ENCODE measurements around the gene CCDC12.

CCDC12 gene

DNA sequence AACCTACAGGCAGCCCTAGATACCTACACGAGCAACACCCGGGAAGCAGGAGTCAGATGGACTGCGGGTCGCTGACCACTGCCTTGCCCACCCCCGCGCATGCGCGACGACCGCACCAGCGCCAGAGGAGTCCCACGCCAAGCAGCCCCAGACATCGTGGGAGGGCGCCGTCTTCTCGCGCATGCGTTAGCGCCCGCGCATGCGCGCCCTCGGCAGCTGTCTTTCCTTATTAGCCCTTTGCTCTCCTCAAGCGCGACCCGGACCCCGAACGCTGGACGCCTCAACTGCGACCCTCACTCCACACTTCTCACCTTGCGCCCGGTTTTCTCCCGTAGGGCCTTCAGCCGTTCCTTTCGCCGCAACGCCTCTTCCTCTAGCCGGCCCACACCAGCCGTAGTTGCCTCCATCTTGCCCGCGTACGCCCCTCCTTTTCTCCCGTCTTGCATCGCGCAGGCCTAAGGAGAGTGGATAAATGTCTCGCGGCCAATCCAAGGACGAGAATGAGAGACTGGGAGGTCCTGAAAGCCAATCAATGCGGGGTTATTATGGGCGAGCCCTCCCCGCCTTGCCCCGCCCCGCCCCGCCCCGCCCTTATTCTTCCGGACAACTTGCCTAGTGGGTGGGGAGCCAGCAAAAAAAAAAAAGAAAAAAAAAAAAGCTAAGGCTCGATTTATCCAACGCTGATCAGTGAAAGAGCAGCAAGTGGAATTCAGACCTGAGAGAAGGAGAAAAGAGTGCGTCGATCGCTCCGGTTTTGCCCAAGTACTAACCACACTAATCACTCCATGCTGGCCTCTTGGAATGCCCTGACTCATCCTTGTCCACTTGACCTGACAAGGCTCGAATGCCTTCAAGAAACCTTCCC, at the start of gene CCDC12:
Gene CCDC12 (minus strand): TSS at position 420 of the 865 bp plus-strand sequence. CDS start 13 bp downstream, at position 407.
- DNase-seq: peak; percentile 86

DNA sequence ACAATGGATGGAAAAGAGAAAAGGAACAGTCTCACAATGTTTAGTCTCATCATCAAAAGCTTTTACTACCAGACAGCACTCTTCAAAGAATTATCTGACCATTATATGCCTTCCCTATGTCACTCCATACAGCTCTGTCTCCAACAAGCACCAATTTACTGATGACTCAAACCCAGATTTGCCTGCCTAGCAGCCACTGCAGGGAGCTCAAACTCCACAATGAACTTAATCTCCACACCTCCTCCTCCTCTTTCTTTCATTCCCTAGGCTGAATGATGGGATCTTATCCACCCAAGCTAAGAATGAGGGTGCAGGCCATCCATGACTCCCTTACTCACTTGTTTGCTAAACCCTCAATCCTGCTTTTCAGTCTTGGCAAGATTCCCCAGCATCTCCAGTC, 48.4 kb upstream of the CCDC12 start:
- DNase-seq: no peak

DNA sequence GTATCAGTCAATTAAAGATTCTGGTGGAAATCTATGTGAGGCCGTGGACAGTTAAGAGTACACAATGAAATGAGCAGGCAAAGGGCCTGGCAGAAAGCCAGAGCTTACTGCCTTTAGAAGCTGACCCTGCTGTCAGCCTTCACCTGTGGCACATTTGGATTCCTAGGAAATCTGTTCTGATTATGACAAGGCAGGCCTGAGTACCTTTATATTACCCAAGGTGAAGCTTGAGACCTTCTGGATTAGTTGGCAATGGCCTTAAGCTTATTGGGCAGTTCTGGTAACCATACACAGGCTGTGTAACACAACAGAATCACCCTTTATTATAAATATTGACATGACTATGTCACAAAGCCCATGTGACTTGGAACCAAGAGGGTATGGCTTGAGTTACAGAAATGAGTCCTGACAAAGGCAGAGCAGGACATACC, 46.1 kb upstream of the CCDC12 start:
- DNase-seq: no peak

DNA sequence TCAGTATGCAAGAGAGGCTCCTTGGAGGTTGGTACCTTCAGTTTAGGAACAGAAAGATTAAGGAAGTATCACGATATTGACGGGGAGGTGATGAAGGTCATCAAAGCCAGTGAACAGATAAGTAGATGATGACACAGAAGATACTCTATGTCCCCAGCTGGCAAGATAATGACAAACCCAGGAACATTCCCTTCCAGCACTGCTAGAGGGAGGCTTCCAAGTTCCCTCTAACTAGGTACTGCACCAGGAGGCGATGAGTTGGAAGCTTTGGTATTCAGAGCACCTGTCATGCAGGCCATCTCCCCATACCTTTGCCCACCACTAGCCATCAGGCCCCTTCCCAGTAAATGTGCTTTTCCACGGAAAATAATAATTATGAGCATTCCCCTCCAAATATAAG, 43.8 kb upstream of the CCDC12 start:
- DNase-seq: no peak

DNA sequence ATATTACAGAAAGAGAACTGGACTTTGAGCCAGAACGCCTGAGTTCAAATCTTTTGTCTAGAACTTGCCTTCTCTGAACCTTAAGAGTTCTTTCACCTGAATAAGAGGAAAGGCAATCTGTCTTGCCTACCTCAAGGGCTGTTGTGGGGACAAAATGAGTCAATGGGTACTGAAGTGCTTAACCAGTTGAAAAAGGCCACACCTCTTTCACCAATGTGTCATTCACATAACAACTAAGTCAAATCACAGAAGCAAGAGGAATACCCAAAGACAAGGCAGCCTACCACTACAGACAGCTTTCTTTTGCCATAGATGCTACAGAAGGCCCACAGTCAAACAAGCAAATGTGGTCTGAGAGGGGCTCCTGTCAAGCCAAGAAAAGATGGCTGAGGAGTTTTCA, 42.7 kb upstream of the CCDC12 start:
- DNase-seq: no peak

DNA sequence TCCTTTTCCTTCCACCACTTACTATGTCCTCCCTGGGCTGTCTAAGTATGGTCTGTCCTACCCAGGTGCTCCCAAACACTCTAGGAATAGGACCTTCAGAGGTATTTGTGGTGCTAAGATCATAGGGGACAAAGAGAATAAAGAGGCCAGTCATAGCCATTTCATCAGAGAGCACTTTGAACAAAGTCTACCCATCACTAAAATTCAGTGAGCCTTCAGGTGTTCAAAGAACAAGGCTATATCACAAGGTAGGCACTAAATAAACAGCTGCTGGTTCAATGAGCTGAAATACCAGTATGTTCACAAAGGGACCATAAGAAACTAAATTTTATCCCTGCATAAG, 41.7 kb upstream of the CCDC12 start:
- no peak for DNase-seq

DNA sequence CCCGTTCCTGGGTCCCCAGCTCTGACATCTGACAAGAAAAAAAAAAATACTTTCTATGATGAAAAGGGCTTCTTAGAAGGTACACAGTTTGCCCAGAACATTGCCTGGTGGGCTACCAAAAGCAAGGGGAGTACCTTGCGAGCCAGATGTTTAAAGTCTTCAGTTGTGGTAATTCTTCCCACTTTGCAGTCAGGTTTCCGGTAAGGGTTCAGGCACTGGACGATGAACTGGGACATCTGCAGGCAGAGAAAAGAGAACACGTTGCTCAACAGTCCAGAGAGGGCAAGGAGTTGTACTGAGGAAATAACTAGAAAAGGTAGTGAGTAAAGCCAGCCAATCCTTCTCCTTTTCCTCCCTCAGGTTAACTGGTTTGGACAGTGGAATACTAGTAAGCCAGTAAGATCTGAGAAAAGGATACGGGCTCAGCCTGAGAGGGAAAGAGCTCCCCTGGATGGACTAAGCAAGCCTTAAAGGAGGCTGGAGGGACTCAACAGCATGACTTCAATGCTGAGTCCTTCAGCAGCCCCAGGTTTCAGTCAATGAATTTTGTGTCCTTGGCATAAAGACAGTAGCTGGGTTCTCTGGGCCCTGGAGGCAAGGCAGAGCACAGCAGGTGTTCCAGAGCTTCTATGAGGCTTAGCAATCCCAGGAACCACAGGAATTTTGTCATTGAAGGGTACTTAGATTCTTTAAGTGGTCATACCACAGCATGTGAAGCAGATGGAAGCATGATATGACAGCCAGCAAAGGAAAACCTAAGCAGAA, 41.1 kb upstream of the CCDC12 start:
- DNase-seq: no peak

DNA sequence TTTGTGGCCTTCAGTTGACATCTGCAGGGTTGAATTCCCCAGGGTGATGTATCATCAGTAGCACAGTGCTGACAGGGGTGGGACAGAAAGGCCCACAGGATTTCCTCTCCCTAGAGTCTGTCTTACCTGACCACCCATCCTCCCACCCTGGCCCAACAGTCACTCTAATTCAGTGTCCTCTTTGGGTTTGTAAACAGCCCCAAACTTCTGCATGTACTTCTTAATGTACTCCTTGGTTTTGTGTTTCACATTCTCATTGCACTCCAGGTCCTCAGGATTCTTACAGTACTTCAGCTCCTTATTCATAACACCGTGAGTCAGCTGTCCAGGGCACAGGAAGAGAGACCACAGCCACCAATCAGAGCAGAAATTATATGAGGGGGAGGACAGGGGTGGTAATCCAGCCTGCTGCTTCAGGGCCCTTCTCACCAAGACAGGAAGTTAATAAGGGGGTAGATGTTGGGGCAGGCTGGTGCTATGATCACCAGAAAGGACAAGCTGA, 40.4 kb upstream of the CCDC12 start:
- peak; percentile 1 for DNase-seq

DNA sequence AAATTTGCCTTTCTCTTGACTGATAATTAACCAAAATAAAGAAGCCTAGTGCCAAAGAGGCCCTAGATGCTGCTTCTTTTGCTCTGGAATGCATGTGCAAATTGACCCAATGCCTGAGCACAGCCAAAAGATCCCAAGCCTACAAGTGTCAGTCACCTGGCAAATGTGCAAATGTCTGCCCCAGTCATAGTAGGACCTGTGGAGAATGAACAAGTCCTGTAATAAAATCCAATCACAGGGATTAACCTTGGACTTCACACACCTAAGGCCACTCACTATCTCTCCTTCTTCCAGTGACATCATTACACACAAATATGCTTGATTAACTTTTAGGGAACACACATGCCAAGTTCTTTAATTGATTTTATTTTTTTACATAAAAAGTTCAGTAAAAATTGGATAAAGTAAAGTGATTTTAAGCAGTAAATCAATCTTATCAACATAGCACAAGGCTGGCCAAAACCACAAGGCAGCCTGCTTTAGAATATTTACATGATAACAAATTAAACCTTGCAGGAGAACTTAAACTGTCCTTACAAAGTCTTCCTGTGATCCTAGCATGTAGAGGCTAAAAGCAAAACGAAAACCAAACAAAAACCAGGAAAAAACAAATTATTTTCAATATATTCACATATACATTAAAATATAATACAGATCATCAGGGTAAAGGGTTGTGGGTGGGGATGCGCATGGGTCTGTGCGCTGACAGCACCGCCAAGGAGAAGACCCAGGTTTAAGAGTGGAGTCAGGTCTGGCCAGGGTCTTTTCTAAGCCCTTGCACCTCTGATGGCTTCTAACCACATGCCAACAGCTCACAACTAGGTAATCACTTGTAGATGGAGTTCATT, 39.8 kb upstream of the CCDC12 start:
- DNase-seq: no peak

DNA sequence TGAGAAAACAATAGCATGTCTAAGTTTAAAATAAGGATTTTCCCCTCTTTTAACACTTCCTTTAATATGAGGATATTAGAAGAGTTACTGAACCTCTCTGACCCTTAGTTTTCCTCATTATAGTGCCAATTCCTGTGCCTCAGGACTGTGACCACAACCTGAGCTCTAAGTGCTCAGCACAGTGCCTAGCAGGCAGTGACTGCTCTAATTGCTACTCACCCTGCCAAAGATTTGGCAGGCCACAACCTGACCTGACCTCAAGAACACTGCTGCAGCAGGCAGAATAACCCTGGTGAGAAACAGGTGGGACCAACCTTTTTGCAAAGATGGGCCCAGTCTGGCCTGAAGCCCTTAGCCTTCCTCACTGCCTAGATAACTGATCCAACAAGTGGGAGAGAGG, 38.6 kb upstream of the CCDC12 start:
- DNase-seq: no peak

DNA sequence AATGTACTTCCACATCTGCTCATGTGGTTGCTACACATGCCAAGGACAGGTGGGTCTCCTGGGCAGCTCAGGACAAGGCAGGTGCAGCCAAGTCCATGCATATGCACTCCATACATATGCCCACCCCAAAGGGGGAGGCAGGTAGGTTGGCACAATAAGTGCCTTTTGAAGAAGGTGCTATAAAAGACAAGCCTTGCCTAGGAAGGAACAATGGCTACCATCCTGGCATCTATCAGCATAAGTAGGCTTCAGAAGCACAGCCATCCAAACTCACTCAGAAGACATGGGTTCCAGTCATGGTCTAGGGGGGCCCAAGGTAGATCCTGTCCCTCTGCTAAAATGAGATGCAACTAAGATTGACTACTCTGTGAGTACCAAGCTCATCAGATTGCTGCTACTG, 37.5 kb upstream of the CCDC12 start:
- DNase-seq: no peak

DNA sequence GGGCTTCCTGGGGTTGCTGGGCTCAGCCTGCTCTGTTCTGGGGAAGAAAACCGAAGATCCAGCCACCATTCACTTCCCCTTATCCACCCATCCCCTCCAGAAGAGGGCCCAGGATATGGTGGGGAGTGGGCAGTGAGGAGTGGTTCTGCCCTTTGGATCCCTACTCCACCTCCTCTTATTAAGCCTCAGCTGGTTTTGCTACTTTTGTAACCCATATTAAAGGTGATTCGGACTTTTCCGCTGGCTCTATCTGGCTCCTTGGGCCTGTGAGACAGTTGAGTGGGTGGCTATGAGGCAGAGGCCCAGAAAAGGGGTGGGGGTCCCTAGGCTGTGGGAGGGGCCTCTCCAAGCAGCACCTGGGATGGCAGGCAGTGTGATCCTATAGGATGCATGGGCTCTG, 36.7 kb upstream of the CCDC12 start:
- DNase-seq: no peak

DNA sequence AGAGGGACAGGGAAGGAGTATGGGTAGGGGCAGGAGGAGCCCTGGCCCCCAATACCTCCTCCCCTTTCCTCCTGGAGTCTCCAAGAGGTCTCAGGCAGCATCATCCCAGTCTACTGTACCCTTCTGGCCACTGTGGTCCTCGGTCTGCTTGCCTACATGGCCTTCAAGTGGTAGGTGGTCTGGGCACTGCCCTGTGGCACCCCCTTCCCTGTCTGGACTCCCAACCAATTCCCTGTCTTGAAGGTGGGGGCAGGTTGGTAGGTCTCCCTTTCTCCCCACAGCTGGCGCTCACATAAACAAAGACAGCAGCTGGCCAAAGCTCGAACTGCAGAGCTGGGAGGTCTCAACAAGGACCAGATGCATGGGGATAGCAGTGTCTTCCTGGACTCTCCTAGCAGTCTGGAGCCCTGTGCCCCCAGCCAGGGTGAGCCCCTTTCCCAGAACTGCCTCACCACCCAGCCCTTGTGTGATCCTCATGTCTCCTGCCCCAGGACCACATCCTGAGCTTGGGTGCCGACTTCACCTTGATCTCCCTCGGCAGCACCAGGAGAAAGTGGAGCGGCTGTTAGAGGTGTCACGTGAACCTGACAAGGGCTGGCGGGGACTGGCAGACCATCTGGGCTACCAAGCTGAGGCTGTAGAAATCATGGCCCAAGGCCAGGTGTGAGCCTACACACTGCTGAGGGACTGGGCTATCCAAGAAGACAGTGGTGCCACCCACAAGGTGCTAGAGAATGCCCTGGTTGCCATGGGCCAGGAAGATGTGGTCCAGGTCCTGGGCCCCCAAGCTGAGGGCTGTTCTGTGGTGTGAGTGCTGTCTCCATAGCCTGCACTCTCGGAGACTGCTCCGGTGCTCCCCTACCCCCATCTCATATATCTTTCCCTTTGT, 36.0 kb upstream of the CCDC12 start:
- DNase-seq: no peak

DNA sequence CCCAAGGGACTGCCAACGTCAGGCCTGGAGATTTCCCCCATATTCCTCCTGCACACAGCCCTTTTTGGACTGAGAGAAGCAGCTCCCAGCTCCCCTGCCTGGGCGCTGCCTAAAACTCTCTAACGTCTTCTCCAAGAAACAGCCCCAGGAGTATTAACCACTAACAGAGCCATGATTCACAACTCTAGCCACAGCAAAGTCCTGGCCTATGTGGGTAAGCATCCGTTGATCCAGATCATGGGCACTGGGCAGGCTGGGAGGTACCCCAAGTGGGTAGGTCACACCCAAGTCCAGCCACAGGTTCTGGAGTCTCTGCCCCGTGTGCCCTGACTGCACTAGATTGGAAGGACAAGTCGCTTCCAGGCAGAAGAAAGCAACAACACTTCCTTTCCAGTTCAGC, 34.8 kb upstream of the CCDC12 start:
- no peak for DNase-seq

DNA sequence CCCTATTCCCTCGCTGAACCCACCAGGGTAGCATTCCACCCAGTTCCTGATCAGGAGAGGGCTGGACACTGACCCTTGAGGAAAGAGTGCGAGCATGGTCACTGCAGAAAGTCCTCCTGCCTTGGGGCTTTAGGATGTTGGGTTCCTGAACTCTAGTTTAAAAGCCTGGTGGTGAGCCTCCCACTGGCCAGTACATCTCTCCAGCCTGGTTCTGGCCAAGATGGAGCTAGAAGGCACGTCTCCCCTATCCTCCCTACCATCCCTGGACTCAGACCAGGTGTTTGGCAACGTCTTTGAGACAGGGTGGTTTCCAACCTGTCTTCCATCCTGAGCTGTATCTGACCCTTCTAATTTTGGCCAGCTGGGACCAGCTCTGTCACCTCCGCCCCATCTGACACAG, 34.4 kb upstream of the CCDC12 start:
- DNase-seq: no peak

DNA sequence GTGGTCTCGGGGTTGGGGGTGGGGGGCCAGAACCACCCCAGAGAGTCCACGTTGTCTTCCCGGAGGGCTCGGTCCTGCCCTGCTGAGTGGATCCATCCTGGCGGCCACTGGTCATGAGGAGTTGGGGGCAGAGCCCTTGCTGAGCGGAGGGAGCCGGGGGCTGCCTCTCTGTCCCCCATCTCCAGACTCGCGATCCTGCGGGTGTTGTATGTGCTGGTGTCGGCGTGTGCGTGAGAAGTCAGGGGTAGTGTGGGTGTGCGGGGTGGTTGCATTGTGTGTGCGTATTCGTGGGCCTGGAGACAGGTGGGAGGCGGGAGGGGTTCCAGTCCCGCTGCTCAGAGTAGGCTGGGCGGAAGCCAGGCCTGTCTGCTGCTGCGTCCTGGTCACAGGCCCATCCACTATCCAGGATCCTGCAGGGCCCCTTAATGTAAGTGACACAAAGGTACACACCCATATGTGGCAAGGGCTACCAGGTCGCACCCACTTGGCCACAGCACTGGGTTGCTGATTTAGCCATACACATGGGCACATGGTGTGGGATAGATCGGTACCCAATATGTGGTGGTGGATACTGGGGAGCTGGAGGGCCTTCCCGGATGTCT, 33.7 kb upstream of the CCDC12 start:
- peak; percentile 15 for DNase-seq

DNA sequence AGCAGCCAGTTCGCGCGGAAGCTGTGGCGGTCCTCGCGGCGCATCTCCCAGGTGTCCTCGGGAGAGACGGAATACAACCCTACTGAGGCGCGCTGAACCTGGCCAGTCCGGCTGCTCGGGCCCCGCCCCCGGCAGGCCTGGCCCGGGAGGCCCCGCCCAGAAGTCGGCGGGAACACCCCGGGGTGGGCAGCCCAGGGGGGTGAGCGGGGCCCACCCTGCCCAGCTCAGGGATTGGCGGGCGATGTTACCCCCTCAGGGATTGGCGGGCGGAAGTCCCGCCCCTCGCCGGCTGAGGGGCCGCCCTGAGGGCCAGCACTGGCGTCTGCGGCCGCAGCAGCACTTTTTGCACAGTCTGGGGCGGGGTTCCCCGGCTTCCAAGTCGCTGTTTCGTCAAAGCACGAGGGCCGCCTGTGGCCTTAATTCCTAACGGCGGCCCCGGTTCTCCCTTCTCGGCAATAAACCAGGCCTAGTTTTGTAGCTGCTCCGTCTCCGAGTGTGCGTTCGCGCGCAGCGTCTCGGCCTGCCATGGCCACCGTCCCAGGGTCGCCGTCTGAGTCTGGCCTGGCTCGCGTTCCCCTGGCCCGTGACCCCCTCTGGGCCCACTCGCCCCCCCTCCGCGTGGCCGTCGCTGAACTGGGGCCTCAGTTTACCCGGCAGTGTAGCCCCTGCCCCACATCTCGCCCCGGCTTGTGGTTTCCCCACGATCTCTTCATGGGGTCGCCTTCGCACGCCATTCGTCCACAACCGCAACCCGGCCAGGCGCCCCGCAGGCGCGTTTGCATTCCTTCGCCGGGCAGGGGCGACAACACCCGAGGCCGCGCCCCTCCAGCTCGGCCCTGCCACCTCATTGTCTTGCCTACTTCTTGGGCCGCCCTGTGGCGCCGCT, 32.9 kb upstream of the CCDC12 start:
- peak; percentile 72 for DNase-seq

DNA sequence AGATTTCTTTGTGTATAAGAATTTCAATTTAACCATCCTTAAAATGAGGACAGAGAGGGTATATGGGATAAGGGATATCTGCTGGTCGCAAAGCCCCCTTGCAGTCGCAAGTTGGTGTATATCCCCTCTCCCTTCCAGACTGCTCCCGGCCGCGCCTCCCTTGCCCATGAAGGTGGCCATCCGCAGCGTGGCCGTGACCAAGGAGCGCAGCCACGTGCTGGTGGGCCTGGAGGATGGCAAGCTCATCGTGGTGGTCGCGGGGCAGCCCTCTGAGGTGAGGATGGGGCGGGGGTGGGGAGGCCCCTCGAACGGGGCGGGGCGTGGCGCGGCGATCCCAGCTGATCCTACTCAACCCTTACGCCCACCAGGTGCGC, 32.3 kb upstream of the CCDC12 start:
- no peak for DNase-seq

DNA sequence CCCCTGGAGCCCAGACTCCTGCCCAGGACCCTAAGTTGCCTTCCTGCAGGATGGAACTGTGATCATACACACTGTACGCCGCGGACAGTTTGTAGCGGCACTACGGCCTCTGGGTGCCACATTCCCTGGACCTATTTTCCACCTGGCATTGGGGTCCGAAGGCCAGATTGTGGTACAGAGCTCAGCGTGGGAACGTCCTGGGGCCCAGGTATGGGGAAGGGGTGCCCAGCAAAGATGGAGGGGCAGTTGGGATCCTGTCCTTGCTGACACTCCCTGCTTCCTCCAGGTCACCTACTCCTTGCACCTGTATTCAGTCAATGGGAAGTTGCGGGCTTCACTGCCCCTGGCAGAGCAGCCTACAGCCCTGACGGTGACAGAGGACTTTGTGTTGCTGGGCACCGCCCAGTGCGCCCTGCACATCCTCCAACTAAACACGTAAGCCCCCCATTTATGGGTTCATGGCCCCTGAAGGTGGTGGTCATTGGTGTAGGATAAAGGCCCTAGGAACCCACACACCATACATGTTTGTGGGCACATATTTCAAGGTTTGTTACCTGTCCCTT, 31.8 kb upstream of the CCDC12 start:
- DNase-seq: peak; percentile 1

DNA sequence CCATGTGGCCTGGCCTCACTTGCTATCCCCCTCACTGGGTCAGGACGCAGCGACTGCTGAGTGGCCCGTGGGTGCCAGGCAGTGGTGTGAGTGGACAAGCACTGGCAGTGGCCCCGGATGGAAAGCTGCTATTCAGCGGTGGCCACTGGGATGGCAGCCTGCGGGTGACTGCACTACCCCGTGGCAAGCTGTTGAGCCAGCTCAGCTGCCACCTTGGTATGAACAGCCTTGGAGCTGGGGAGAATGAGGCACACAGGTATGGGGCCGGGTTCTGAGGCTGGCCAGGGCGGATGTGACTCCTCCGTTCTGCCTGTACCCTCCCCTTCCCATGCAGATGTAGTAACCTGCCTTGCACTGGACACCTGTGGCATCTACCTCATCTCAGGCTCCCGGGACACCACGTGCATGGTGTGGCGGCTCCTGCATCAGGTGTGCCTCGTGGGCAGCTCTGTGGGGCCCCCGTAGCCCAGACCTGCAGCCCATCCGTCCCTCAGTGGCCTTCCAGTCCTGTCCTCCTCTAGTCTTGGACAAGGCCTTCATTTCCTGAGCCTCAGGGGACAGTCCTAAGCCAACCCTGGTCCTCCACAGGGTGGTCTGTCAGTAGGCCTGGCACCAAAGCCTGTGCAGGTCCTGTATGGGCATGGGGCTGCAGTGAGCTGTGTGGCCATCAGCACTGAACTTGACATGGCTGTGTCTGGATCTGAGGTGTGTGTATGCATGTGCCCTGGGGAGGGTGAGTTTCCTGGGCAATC, 31.1 kb upstream of the CCDC12 start:
- peak; percentile 1 for DNase-seq

All from stimulated activated CD4-positive, alpha-beta T cell treated with anti-CD3 and anti-CD28 coated beads, Interleukin-4, amount 100 ng/mL, for 1 hour (primary cell).